Endothelial cell of umbilical vein (primary cell): ENCODE results near the gene CLNK. TPM values are rescaled to one million over a fixed set of nuclear protein-coding genes. Genes with fewer than 3 reads are reported as not detected.

ENCODE experiments used
- BruUV-seq: library from RNA; stranded (reverse); fragments of 400-500 nt; replicated peaks from 2 replicates; lab custom pipeline; 2021; lab: Mats Ljungman, UMichigan
- CTCF ChIA-PET: fragments of 300-600, 350-600 bp; sonication (Branson Sonifier 250); formaldehyde crosslinking; loops from one replicate; lab custom pipeline; 2021; ENCODE audit warnings: antibody characterized with exemption, inconsistent platforms; lab: Charles Lee
- POLR2A ChIA-PET: fragments of 300-600, 350-600 bp; sonication (Branson Sonifier 250); formaldehyde crosslinking; loops from one replicate; lab custom pipeline; 2021; ENCODE audit warnings: antibody characterized with exemption, inconsistent platforms; lab: Charles Lee
- DNase-seq: peaks from one replicate; pipeline ENCODE4 v3.0.0-alpha.2; 2011; ENCODE audit warnings: low read depth, low spot score
- FAIRE-seq: peaks from 2 replicates; lab custom pipeline; 2011; peaks lifted over from hg19 to GRCh38; lab: Jason Lieb, UNC
- H2AFZ ChIP-seq: 2 replicates; pipeline ENCODE4 v1.6.0; 2012; ENCODE audit warnings: low read depth, low read length, control low read depth, inconsistent platforms
- H3K27ac ChIP-seq: 2 replicates; pipeline ENCODE4 v1.5.1; 2011; ENCODE audit warnings: low read depth, mild to moderate bottlenecking, control low read depth, low read length, moderate library complexity; ENCODE audit not compliant: insufficient read depth
- H3K27me3 ChIP-seq, 2 experiments: 2 replicates each; pipeline versions ENCODE4 v1.6.0 to v1.6.1; 2011; ENCODE audit warnings: low read length in 2 of 2, mixed read lengths in 1 of 2; ENCODE audit not compliant: control insufficient read depth in 2 of 2, insufficient read depth in 2 of 2
- H3K36me3 ChIP-seq, 2 experiments: 2 replicates in 1 of 2; 3 replicates in 1 of 2; pipeline ENCODE4 v1.5.1; 2011; ENCODE audit warnings: low read length in 2 of 2, mild to moderate bottlenecking in 1 of 2, moderate library complexity in 1 of 2; ENCODE audit not compliant: control insufficient read depth in 2 of 2, insufficient read depth in 2 of 2; ENCODE audit errors: extremely low read depth in 1 of 2
- H3K4me1 ChIP-seq: 3 replicates; pipeline ENCODE4 v1.5.1; 2011; ENCODE audit warnings: mild to moderate bottlenecking, low read length; ENCODE audit not compliant: control insufficient read depth, insufficient read depth; ENCODE audit errors: extremely low read depth
- H3K4me2 ChIP-seq: 2 replicates; pipeline ENCODE4 v1.6.1; 2011; ENCODE audit warnings: low read length, control low read depth, mixed read lengths; ENCODE audit not compliant: insufficient read depth
- H3K4me3 ChIP-seq, 3 experiments: fragments of 200-600 bp in 1 of 3; sonication (generic), shearing (Covaris generic) in 1 of 3; replicated peaks in 1 of 3; 2 replicates each; pipeline ENCODE4 v1.5.1; 2011 to 2016; ENCODE audit warnings: control low read depth in 3 of 3, low read length in 3 of 3, mild to moderate bottlenecking in 2 of 3, inconsistent platforms in 1 of 3, low read depth in 1 of 3, moderate library complexity in 1 of 3; ENCODE audit not compliant: insufficient read depth in 1 of 3
- H3K79me2 ChIP-seq: 2 replicates; pipeline ENCODE4 v1.6.0; 2012; ENCODE audit warnings: low read length, inconsistent platforms; ENCODE audit not compliant: control insufficient read depth, insufficient read depth
- H3K9ac ChIP-seq: replicated peaks from 2 replicates; pipeline ENCODE3; 2011; ENCODE audit warnings: low read length, control low read depth; ENCODE audit not compliant: insufficient read depth; ENCODE audit errors: extremely low read depth
- H3K9me1 ChIP-seq: replicated peaks from 3 replicates; pipeline ENCODE4 v1.6.0; 2011; ENCODE audit warnings: mild to moderate bottlenecking, low read length; ENCODE audit not compliant: control insufficient read depth, insufficient read depth; ENCODE audit errors: extremely low read depth
- H3K9me3 ChIP-seq: replicated peaks from 2 replicates; pipeline ENCODE4 v1.5.1; 2012; ENCODE audit warnings: low read length, inconsistent platforms; ENCODE audit not compliant: control insufficient read depth, insufficient read depth
- H4K20me1 ChIP-seq: replicated peaks from 2 replicates; pipeline ENCODE3; 2011; ENCODE audit warnings: mild to moderate bottlenecking, low read length; ENCODE audit not compliant: control insufficient read depth, insufficient read depth; ENCODE audit errors: extremely low read depth
- CTCF ChIP-seq, 2 donors: IDR thresholded peaks; 1 replicate in 1 of 2; 2 replicates in 1 of 2; pipeline ENCODE4 v1.5.1; 2011; ENCODE audit warnings: low read length in 2 of 2, mild to moderate bottlenecking in 2 of 2, moderate library complexity in 2 of 2, control low read depth in 1 of 2, inconsistent platforms in 1 of 2, low read depth in 1 of 2; ENCODE audit not compliant: insufficient read depth in 1 of 2; ENCODE audit errors: extremely low read depth in 1 of 2
- EZH2 ChIP-seq: IDR thresholded peaks from 2 replicates; pipeline ENCODE4 v1.6.1; 2012; ENCODE audit warnings: borderline replicate concordance, low read depth, mild to moderate bottlenecking, moderate library complexity, low read length, inconsistent platforms; ENCODE audit not compliant: severe bottlenecking
- FOS ChIP-seq: IDR thresholded peaks from 2 replicates; pipeline ENCODE4 v1.6.1; 2011; ENCODE audit warnings: mild to moderate bottlenecking, low read length, moderate library complexity, borderline replicate concordance; ENCODE audit not compliant: insufficient read depth
- GATA2 ChIP-seq: IDR thresholded peaks from 2 replicates; pipeline ENCODE4 v1.7.0; 2011; ENCODE audit warnings: low read depth, mild to moderate bottlenecking, moderate library complexity, mixed read lengths, low read length; ENCODE audit not compliant: insufficient read length, insufficient read depth
- JUN ChIP-seq: IDR thresholded peaks from 2 replicates; pipeline ENCODE4 v1.6.1; 2011; ENCODE audit warnings: borderline replicate concordance, low read depth; ENCODE audit not compliant: insufficient read length, insufficient read depth
- MYC ChIP-seq: IDR thresholded peaks from one replicate; pipeline ENCODE4 v1.6.1; 2011; ENCODE audit warnings: mild to moderate bottlenecking, low read depth, low read length
- POLR2A ChIP-seq: IDR thresholded peaks from 2 replicates; pipeline ENCODE4 v1.6.1; 2012; ENCODE audit warnings: low read depth, mild to moderate bottlenecking, control low read depth, low read length
- POLR2AphosphoS5 ChIP-seq: IDR thresholded peaks from 2 replicates; pipeline ENCODE4 v1.6.1; 2012; ENCODE audit warnings: low read depth, mild to moderate bottlenecking, control low read depth, low read length, moderate library complexity; ENCODE audit not compliant: insufficient read depth
- dilution Hi-C: fragments of 300-500 bp; cut with MboI; formaldehyde crosslinking; loops from one replicate; pipeline ENCODE4 v1.15.0; 2019; ENCODE audit warnings: low sequenced_read_pairs; ENCODE audit not compliant: extremely low pct_ligation_motif_present
- intact Hi-C: fragments of 100-400 bp; cut with micrococcal nuclease; formaldehyde crosslinking; loops from one replicate; pipeline ENCODE4 v1.10.0; 2022
- polyA plus RNA-seq, 4 experiments: library from polyadenylated mRNA; depleted of rRNA in 3 of 4; stranded (reverse) in 3 of 4; unstranded in 1 of 4; fragments of >200 nt; gene quantifications; 2 replicates each; pipeline versions ENCODE4 v1.2.1 to v1.2.3, GENCODE V29; 2011 to 2012; ENCODE audit warnings: missing spikeins in 1 of 4
- total RNA-seq: library from RNA; stranded (reverse); gene quantifications from 2 replicates; pipeline ENCODE4 v1.2.3, GENCODE V29; 2021
- TF ChIP-seq, protein P1 (sequence below): IDR thresholded peaks from 2 replicates; pipeline ENCODE4 v1.6.1; 2011; ENCODE audit not compliant: insufficient read depth, insufficient read length

The CLNK gene
- total and polyA plus RNA-seq, 2 donors (not counting 3 experiments of a cell fraction or from before 2014, with no cell fraction given): not detected

GRCh38 chr4:10589321-10589720, 95.2 kb downstream of the CLNK start:
- ChIA-PET CTCF (interaction anchor here (0.6 to 1.2 kb wide), 4 partner anchors 10 to 834 kb away, joined by 3 to 4 read pairs (median 4); no protein-coding TSS in a partner anchor), POLR2A (no interaction called here)
- Histone ChIP-seq H2AFZ (no peak overlapping the region), H3K4me3 (no peak overlapping the region), H3K9ac (no peak overlapping the region), H3K36me3 (no peaks in the 10 kb centered on the region), H3K27ac (no peak overlapping the region), H3K79me2 (no peaks in the 10 kb centered on the region), H3K9me3 (no peaks in the 10 kb centered on the region), H3K4me2 (no peak overlapping the region), H3K9me1 (no peaks in the 10 kb centered on the region), H3K4me1 (peaks cover 3% of the 10 kb centered on the region), H4K20me1 (no peaks in the 10 kb centered on the region), H3K27me3 (peaks cover 6 to 7% of the 10 kb centered on the region in 2 experiments)
- intact Hi-C loops (loop anchor here (10.0 kb wide), 2 partner anchors 1215 to 1365 kb away; no protein-coding TSS in a partner anchor), dilution Hi-C loops (no loop called here)
- no peak for TF ChIP-seq GATA2
- no peak for TF ChIP-seq POLR2AphosphoS5
- no peak for TF ChIP-seq FOS
- TF ChIP-seq EZH2: no peak
- no peak for TF ChIP-seq POLR2A
- no peak for TF ChIP-seq MYC
- TF ChIP-seq JUN: no peak
- TF ChIP-seq CTCF (IDR thresholded peaks at IDR 0.05; ENCODE audit: extremely low read depth in 1 of 2, insufficient read depth in 1 of 2, low read depth in 1 of 2, low read length in 2 of 2): no peak
- TF ChIP-seq, protein P1, sequence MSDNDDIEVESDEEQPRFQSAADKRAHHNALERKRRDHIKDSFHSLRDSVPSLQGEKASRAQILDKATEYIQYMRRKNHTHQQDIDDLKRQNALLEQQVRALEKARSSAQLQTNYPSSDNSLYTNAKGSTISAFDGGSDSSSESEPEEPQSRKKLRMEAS: no peak
- FAIRE-seq (no peak), DNase-seq (no peak)
- BruUV-seq: no TSS peak
